C4-2B (cell line): Measurements from ENCODE around the gene DCUN1D3.
"Not testable (repeated sequence)": the region's sequence is repeated elsewhere in the genome, so short reads cannot be mapped to it uniquely, and the experiment has no call there.

Source experiments
- H3K27ac ChIP-seq: fragments of 450-650 bp; 2 replicates; pipeline ENCODE4 v1.5.1; 2017
- CTCF ChIP-seq: fragments of 450-650 bp; conservative IDR thresholded peaks from 2 replicates; pipeline ENCODE4 v1.5.1; 2017; ENCODE audit warnings: mild to moderate bottlenecking
- ZFX ChIP-seq: fragments of 450-650 bp; IDR thresholded peaks from 2 replicates; pipeline ENCODE4 v1.6.1; 2017

Gene DCUN1D3, protein sequence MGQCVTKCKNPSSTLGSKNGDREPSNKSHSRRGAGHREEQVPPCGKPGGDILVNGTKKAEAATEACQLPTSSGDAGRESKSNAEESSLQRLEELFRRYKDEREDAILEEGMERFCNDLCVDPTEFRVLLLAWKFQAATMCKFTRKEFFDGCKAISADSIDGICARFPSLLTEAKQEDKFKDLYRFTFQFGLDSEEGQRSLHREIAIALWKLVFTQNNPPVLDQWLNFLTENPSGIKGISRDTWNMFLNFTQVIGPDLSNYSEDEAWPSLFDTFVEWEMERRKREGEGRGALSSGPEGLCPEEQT

GRCh38 chr16:20900299-20901067 is at the start of gene DCUN1D3, which contains the start of gene LYRM1:
TSS of gene DCUN1D3 (minus strand) at chr16:20900358. CDS start at chr16:20862538, 37,820 bp downstream.
TSS of gene LYRM1 (plus strand) at chr16:20900771. CDS start at chr16:20915556, 14,785 bp downstream.
- TF ChIP-seq CTCF (no peak), ZFX (peak; percentile 66)
- H3K27ac ChIP-seq: peak within 1 kb of the TSS; percentile 90

GRCh38 chr16:20949660-20950059 is 49.5 kb upstream of the DCUN1D3 start:
- no peak overlapping the region for H3K27ac ChIP-seq
- no peak for TF ChIP-seq ZFX
- no peak for TF ChIP-seq CTCF

DNA sequence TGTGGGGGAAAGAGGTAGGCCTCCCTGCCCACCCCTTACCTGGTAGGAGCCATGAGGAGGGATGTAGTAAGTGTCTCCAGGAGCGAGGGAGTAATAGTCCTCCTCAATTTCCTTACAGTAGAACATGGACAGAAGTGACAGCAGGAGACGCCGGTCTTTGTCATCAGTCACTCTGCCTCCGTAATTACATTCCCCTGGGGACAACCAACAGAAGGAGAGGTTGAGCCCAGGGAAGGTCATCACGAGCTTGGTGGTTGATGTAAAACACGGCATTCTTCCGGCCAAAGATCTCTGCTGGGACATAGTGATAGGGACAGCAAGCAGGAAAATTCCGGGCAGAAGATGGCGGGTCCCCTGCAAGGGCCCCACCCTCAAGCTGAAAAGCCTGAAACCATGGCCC is 48.3 kb upstream of the DCUN1D3 start:
- H3K27ac ChIP-seq: no peak overlapping the region
- no peak for TF ChIP-seq CTCF
- no peak for TF ChIP-seq ZFX

- TF ChIP-seq ZFX (no peak), CTCF (no peak)
- H3K27ac ChIP-seq: no peak overlapping the region
Observed at GRCh38 chr16:20946015-20946629, 46.0 kb upstream of the DCUN1D3 start.

DNA sequence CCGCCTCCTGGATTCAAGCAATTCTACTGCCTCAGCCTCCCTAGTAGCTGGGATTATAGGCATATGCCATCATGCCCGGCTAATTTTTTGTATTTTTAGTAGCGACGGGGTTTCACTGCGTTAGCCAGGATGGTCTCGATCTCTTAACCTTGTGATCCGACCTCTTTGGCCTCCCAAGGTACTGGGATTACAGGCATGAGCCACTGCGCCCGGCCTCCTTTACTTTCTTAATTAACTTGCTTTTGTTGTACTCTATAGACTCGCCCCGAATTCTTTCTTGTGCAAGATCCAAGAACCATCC is 45.4 kb upstream of the DCUN1D3 start:
- not testable (repeated sequence) for H3K27ac ChIP-seq

- no peak for TF ChIP-seq ZFX
- no peak for TF ChIP-seq CTCF
- H3K27ac ChIP-seq: no peak overlapping the region
Observed at GRCh38 chr16:20944861-20945574, 44.9 kb upstream of the DCUN1D3 start.

DNA sequence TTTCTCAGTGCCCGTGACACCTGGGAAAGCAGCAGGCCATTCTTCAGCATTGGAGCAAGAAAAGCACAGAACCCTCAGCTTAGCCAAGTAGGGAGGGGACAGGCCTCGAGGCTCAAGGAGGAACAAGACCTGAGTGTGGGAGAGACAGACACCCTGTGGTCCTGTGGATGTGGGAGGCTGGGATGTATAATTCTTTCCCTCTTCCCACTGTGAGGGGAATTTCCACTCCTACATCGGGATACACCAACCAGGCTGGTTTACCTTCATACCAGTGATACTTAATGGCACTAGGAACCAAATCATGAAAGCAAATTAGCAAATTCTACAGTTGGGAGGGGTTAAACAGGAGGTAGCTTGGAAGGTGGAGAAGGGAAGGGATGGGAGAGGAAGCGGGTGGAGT is 42.1 kb upstream of the DCUN1D3 start:
- H3K27ac ChIP-seq: no peak overlapping the region
- TF ChIP-seq ZFX (no peak), CTCF (no peak)
